HuH-7.5 (cell line): ENCODE data around the gene KRT33B.
"Not testable (repeated sequence)": the region's sequence is repeated elsewhere in the genome, so short reads cannot be mapped to it uniquely, and the experiment has no call there.

Source experiments
- DNase-seq: peaks from one replicate; pipeline ENCODE4 v3.0.0; 2011; ENCODE audit warnings: low spot score

The KRT33B gene

GRCh38 chr17:41346421-41346820, 23.2 kb downstream of the KRT33B start:
- DNase-seq: not testable (repeated sequence)

DNA sequence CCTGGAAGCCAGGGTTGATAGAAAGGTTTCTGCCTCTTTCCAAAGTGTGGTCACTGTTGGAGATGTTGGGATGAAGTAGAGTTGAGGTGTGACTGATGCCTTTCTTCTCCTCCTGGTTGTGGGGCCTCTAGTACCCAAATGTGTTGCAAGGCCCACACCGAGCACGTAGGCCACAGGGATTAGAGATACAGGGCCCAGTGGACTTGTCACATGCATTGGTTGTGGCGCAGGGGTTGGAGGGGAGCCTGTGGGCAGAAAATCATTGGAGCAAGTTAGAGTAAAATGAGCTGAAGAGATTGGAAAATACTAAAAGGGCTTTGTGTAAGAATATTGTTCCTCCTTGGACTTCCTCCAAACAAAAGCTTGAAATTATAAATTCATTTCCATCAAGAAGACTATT, 23.6 kb downstream of the KRT33B start:
- no peak for DNase-seq

GRCh38 chr17:41343029-41343428, 26.6 kb downstream of the KRT33B start:
- no peak for DNase-seq

GRCh38 chr17:41340934-41341861, 28.4 kb downstream of the KRT33B start:
- no peak for DNase-seq

DNA sequence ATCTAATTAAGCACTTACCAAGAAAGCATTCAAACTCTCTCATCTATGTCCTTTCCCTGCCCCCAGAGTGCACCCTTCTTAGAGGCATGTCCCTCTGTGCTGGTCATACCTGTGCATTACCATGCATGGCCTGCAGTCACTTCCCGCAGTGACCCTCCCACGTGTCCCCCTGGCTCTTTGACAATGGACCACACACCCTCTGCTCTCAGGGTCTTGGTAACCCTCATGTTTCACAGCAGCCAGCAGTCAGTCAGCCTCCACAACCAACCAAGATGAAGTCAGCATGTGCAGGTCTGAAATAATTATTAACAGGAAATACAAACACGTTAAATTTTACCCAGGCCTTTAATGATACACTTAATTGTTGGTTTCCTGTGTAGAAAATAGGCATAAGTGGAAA, 29.1 kb downstream of the KRT33B start:
- DNase-seq: no peak

- DNase-seq: no peak
These were observed 29.9 kb downstream of the KRT33B start for GRCh38 chr17:41339571-41340172.

DNA sequence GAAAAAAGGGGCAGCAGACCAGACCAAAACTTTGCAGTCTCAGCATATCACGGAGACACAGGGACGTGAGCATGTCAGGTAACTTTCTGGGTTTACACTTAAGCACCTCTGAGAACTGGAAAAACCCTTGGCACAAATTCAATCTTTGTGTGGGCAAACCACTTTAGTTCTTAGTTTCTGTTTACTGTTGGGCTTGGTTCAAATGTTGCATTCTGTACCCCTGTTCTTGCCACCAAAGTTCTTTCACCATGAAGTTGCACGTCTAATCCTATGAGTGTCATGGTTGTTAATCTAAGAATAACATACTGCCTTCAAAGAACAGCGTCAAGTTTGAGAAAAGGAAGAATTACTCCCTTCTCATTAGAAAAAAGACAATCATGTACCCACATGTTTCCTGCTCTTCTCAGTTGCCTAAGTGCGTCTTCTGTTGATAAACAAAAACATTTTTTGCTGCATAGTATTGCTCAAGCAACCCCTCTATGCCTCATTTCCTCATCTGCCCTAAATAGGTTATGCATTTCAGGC, 30.6 kb downstream of the KRT33B start:
- DNase-seq: no peak

DNA sequence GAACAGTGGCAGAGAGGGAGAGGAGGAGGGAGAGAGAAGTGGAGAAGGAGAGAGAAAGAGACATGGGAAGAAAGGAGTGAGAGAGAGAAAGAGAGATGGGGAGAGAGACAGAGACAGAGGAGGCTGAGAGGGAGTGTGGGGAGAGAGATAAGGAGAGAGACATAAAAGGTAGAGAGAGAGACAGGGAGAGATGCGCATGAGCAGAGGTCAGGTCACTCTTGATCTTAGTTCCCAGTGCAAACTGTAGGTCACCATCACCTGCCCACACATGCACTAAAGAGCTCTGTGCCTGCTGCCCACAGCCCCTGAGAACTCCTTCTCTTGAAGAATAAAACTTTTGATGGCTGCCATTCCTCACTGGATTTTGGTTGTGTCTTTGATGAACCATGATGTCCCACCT, 33.9 kb downstream of the KRT33B start:
- no peak for DNase-seq

DNA sequence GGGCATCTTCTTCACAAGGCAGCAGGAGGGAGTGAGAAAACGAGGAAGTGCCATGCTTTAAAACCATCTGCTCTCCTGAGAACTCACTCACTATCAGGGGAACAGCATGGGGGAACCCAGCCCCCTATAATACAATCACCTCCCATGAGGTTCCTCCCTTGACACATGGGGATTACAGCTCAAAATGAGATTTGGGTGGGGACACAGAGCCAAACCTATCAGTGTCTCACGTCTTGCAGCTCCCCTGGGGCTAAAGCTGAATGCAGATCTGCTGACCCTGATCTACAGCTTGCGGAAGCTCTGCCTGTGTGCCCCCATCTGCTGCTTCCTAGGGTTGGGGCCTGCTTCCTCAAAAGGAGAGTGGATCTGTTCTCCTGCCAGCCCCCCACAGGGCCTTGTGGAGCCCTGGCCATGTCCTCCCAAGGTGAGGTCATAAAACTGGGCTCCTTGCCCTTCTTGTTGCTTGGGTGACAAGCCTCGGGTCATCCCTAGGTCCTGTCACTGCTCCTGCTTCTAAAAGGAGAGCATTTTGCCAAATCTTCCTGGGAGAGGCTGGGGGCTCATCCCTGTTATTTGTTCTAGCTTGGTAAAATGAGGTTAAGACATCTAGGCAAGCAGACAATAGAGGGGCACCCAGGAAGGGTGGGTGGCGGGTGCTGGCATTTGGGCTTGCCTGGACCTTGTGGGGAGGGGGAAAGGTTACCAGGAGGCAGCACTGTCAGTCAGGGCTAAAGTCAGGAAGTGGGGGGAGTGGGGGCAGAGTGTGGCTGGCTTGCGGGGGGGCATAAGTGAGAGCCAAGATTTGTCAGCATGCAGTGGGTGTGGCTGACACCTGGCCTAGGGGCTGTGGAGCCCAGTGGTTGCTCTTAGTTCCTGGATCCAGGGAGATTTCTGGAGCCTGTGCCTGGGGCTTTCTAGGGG, 35.0 kb downstream of the KRT33B start:
- no peak for DNase-seq

DNA sequence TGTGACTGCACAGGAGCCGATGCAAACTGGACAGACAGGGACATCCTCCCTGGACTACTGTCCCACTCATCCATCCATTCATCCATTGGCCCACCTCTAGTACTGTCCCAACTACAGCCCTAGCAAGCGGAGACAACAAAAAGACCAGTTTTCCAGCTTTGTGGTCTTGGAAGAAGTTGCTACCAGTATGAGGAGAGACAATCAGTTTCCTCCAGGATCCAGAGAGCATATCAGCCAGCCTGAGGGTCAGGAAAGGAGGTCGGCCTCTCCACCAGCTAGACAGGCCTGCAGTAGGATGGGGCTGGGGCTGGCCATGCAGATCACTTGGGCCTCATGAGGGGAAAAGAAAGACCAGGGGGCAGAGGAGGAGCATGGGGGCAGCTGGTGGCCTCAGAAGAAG, 35.8 kb downstream of the KRT33B start:
- no peak for DNase-seq

- DNase-seq: no peak
These were observed 36.5 kb downstream of the KRT33B start for GRCh38 chr17:41333098-41333497.

DNA sequence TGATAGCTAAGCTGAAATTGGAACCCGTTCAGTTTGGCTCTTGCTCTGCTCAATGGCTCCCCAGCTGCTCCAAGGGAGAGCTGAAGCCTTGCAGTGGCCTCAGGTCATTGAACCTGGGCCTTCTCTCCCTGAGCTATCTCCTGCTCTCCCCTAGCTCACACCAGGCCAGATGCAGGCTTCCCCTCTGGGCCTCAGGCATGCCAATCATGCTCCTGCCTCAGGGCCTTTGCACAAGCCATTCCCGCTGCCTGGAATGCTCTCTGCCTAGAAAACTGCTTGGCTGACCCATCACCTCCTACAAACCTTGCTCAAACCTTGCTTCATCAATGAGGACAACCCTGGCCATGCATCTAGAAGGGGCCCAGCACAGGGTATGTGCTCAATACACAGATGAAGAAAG, 37.4 kb downstream of the KRT33B start:
- DNase-seq: no peak

- no peak for DNase-seq
These were observed 38.0 kb downstream of the KRT33B start for GRCh38 chr17:41331606-41332005.

DNA sequence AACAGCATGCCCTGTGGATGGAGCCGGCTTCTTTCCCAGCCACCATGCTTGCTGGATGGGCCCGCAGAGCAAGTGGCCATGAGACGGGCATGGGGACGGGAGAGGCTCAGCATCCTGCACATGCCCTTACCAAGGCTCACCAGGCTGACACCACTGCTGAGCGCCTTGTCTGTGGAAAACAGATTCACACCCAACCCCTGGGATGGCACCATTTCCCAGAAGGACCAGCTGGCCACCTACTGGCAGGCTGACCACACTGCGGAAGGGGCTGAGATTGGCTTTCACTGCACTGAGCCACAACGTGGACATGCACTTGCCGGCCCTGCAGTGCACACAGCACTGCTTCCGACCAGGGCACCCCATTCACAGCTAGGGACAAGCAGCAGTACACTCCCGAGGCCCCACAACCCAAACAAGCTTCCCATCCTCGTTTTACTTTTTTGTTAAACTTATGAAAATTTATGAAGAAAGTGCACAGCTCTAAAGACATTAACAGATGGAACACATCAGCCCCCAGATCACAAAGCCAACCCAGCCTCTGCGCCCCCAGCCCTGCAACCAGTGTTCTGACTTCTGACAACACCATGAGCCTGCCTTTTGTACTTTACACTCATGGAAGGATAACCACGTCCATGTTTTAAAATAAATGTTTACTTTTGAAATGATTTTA, 40.2 kb downstream of the KRT33B start:
- DNase-seq: peak; percentile 42

GRCh38 chr17:41328207-41328606, 41.4 kb downstream of the KRT33B start:
- no peak for DNase-seq

DNA sequence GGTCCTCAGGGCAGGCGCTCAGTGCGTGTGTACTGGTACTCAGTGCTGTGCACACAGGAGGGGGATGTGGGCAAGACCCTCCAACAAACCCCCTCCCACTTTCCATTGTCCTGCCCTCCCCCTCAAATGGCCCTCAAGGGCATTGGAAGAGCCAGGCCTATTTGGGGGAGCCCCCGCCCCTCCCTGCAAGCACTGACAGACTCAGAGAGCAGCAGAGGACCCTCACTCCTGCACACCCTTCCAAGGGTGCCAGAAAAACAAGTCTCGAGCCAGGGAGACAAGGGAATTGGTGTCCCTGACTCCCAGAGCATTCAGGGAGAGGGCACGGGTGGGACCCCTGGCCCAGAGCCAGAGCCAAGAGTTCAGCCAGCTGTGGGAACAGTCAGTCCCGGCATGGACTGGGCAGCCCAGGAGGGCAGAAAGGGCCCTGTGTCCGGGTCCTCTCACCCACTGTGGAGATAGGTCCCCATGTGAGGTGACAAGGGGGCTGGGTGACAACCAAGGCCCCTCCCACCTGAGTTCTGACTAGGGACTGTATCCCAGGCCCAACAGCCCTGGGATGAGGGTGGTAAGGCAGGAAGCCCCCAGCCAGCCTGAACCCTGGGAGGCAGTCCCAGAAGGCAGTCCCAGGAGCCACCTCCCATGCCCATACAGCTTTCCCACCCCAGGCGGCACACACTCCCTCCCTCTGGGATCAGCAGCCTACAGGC, 42.0 kb downstream of the KRT33B start:
- no peak for DNase-seq

- no peak for DNase-seq
These were observed 43.2 kb downstream of the KRT33B start for GRCh38 chr17:41326173-41327145.

DNA sequence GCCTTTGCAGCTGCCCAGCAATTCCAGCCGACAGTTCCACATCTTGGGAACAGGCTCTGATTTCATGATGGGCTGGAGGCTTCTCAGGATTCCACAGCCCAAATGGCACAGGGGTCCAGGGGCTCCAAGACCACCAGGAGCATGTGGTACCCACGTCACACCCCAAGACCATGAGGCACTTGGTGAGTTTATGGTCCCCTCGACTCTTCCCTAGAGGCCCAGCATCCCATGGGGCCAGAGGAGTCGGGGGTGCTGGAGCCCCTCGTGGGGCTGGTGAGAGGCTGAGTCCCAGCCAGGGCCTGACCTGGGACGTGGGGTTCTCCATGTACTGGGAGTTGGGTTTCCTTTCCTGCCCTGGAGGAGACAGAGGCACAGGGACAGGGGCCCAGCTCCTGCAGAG, 44.0 kb downstream of the KRT33B start:
- no peak for DNase-seq

DNA sequence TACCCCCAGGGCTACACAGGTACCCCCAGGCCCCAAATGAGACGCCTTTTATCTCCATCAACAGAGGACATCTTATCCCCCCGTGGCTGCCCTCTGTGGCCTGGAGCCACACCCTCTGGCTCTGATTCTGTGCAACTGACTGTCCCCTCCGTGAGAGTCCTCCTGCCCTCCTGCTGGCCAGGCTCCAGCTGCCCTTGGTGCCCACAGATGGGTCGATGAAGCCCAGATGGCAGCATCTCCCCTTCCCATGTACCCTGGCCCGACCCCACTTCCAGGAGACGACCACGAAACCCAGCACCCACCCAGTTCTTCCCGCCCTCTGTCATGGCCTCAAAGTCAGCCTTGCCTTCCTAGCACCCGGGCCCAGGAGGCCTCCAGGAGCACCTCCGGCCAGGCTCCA, 44.5 kb downstream of the KRT33B start:
- DNase-seq: no peak
